HCT116 (cell line): ENCODE results near the gene IGFBP1. TPM values are rescaled to one million over a fixed set of nuclear protein-coding genes. Genes with fewer than 3 reads are reported as not detected.
A peak's percentile ranks its signal among the peaks of the same experiment; 100 is the strongest.

Source experiments
- ATAC-seq: fragments of 200-7000 bp; cut with Tn5 transposase; 2 replicates; pipeline ENCODE4 v1.9.1; 2020; ENCODE audit warnings: mild to moderate bottlenecking, moderate library complexity
- BruUV-seq: library from RNA; stranded (reverse); fragments of 400-500 nt; replicated peaks from 2 replicates; lab custom pipeline; 2021; lab: Mats Ljungman, UMichigan
- CTCF ChIA-PET: fragments of 300-600 bp; sonication (Branson Sonifier 250); formaldehyde crosslinking; loops from one replicate; lab custom pipeline; 2021; ENCODE audit warnings: antibody characterized with exemption; lab: Charles Lee
- POLR2A ChIA-PET: fragments of 300-600, 350-600 bp; sonication (Branson Sonifier 250); formaldehyde crosslinking; loops from one replicate; lab custom pipeline; 2021; ENCODE audit warnings: antibody characterized with exemption; lab: Charles Lee
- RAD21 ChIA-PET, 2 experiments: fragments of 300-600 bp; sonication (Branson Sonifier 250); formaldehyde crosslinking; loops; one replicate each; lab custom pipeline; 2023; ENCODE audit warnings: low total read pairs in 2 of 2; ENCODE audit not compliant: uncharacterized antibody in 2 of 2, unreplicated experiment in 2 of 2, low non-redundant PET in 1 of 2; lab: Charles Lee
- DNase-seq: peaks from one replicate; pipeline ENCODE4 v3.0.0-alpha.2; 2010; ENCODE audit warnings: low read depth, low spot score
- H2AFZ ChIP-seq: fragments of 200-600 bp; shearing (Covaris generic), sonication (generic); 2 replicates; pipeline ENCODE4 v1.6.1; 2017; ENCODE audit warnings: low read depth, mixed run types, mixed read lengths, antibody characterized with exemption, low read length; ENCODE audit not compliant: poor library complexity, severe bottlenecking
- H3K27ac ChIP-seq: 2 replicates; pipeline ENCODE4 v1.5.1; 2012; ENCODE audit warnings: low read depth, low read length
- H3K27me3 ChIP-seq: fragments of 200-600 bp; sonication (generic); 2 replicates; pipeline ENCODE4 v1.6.1; 2016; ENCODE audit warnings: mixed run types, low read length, mixed read lengths; ENCODE audit not compliant: insufficient read depth
- H3K36me3 ChIP-seq, 2 experiments: fragments of 200-500 bp in 1 of 2; fragments of 200-600 bp in 1 of 2; sonication (Bioruptor generic) in 1 of 2; sonication (generic) in 1 of 2; 2 replicates each; pipeline versions ENCODE4 v1.5.1 to v1.6.1; 2014 to 2016; ENCODE audit warnings: low read length in 2 of 2, inconsistent platforms in 1 of 2, mixed read lengths in 1 of 2, mixed run types in 1 of 2; ENCODE audit not compliant: insufficient read depth in 2 of 2, control insufficient read depth in 1 of 2
- H3K4me1 ChIP-seq, 2 experiments: fragments of 200-600 bp in 1 of 2; sonication (generic) in 1 of 2; 2 replicates each; pipeline versions ENCODE4 v1.5.1 to v1.6.1; 2012 to 2017; ENCODE audit warnings: low read length in 2 of 2, inconsistent platforms in 1 of 2, mild to moderate bottlenecking in 1 of 2, mixed read lengths in 1 of 2, mixed run types in 1 of 2, moderate library complexity in 1 of 2; ENCODE audit not compliant: insufficient read depth in 2 of 2, control insufficient read depth in 1 of 2
- H3K4me2 ChIP-seq: fragments of 200-600 bp; sonication (generic); 2 replicates; pipeline ENCODE4 v1.6.1; 2017; ENCODE audit warnings: mixed run types, low read length, mixed read lengths
- H3K4me3 ChIP-seq, 2 experiments: fragments of 200-600 bp in 1 of 2; sonication (generic) in 1 of 2; replicated peaks in 1 of 2; 2 replicates each; pipeline ENCODE4 v1.5.1; 2011 to 2016; ENCODE audit warnings: low read length in 2 of 2, control low read depth in 1 of 2, low read depth in 1 of 2, mild to moderate bottlenecking in 1 of 2, mixed read lengths in 1 of 2, mixed run types in 1 of 2
- H3K79me2 ChIP-seq: fragments of 200-600 bp; sonication (generic); 2 replicates; pipeline ENCODE4 v1.6.1; 2017; ENCODE audit warnings: mild to moderate bottlenecking, mixed run types, low read length, moderate library complexity, mixed read lengths; ENCODE audit not compliant: insufficient read depth
- H3K9ac ChIP-seq: fragments of 200-600 bp; sonication (generic); 2 replicates; pipeline ENCODE4 v1.6.1; 2016; ENCODE audit warnings: low read length, mixed read lengths
- H3K9me2 ChIP-seq: fragments of 200-600 bp; sonication (generic), shearing (Covaris generic); 2 replicates; pipeline ENCODE4 v1.6.1; 2017; ENCODE audit warnings: mixed run types, mild to moderate bottlenecking, moderate library complexity; ENCODE audit not compliant: insufficient read depth
- H3K9me3 ChIP-seq, 2 experiments: fragments of 200-500 bp in 1 of 2; fragments of 200-600 bp in 1 of 2; sonication (Bioruptor generic) in 1 of 2; sonication (generic) in 1 of 2; 2 replicates each; pipeline ENCODE4 v1.6.1; 2014 to 2017; ENCODE audit warnings: low read length in 2 of 2, mixed read lengths in 2 of 2, inconsistent platforms in 1 of 2, low read depth in 1 of 2, mild to moderate bottlenecking in 1 of 2, mixed run types in 1 of 2, moderate library complexity in 1 of 2; ENCODE audit not compliant: control insufficient read depth in 1 of 2, insufficient read depth in 1 of 2
- H4K20me1 ChIP-seq: fragments of 200-600 bp; sonication (generic), shearing (Covaris generic); 2 replicates; pipeline ENCODE4 v1.6.1; 2017; ENCODE audit warnings: mixed run types, mild to moderate bottlenecking, moderate library complexity; ENCODE audit not compliant: insufficient read depth
- EGR1 ChIP-seq: IDR thresholded peaks from 2 replicates; pipeline ENCODE4 v1.6.1; 2012; ENCODE audit warnings: low read depth
- ELF1 ChIP-seq: IDR thresholded peaks from 2 replicates; pipeline ENCODE4 v1.6.1; 2012; ENCODE audit warnings: low read depth, borderline replicate concordance
- FOSL1 ChIP-seq: IDR thresholded peaks from 2 replicates; pipeline ENCODE4 v1.6.1; 2012; ENCODE audit warnings: low read depth
- MAX ChIP-seq: IDR thresholded peaks from 2 replicates; pipeline ENCODE4 v1.6.1; 2012
- POLR2A ChIP-seq: IDR thresholded peaks from 2 replicates; pipeline ENCODE4 v1.7.0; 2011; ENCODE audit warnings: borderline replicate concordance; ENCODE audit not compliant: insufficient read depth, insufficient read length; ENCODE audit errors: extremely low read depth
- RAD21 ChIP-seq: IDR thresholded peaks from 2 replicates; pipeline ENCODE4 v1.6.1; 2012; ENCODE audit warnings: low read depth, mild to moderate bottlenecking
- REST ChIP-seq: IDR thresholded peaks from 2 replicates; pipeline ENCODE4 v1.6.1; 2012; ENCODE audit warnings: low read depth
- SP1 ChIP-seq: IDR thresholded peaks from 2 replicates; pipeline ENCODE4 v1.6.1; 2012; ENCODE audit warnings: low read depth
- YY1 ChIP-seq: IDR thresholded peaks from 2 replicates; pipeline ENCODE4 v1.6.1; 2011; ENCODE audit warnings: low read length, low read depth, moderate library complexity, mild to moderate bottlenecking; ENCODE audit not compliant: insufficient replicate concordance; ENCODE audit errors: extremely low read depth
- ZBTB33 ChIP-seq: IDR thresholded peaks from 2 replicates; pipeline ENCODE4 v1.6.1; 2011; ENCODE audit warnings: mild to moderate bottlenecking, low read length, moderate library complexity; ENCODE audit not compliant: insufficient replicate concordance; ENCODE audit errors: extremely low read depth
- ZNF274 ChIP-seq: fragments of 200-500 bp; sonication (Bioruptor generic); IDR thresholded peaks from 2 replicates; pipeline ENCODE4 v1.6.1; 2014; ENCODE audit warnings: mild to moderate bottlenecking, low read depth, low read length, inconsistent platforms
- intact Hi-C: fragments of 100-400 bp; cut with micrococcal nuclease; formaldehyde crosslinking; loops from 2 replicates; pipeline ENCODE4 v1.10.0; 2022
- total RNA-seq: library from RNA; stranded (reverse); gene quantifications from one replicate; pipeline ENCODE4 v1.2.1, GENCODE V29; 2021; ENCODE audit not compliant: unreplicated experiment

The IGFBP1 gene
- total RNA-seq, 1 experiment from 2014 or later, result 0.20 TPM

GRCh38 chr7:45884136-45884535, 4.2 kb upstream of the IGFBP1 start:
- CTCF ChIA-PET, result no interaction called here
- no peak for DNase-seq
- no peaks in the 10 kb centered on the region for H3K9me3 ChIP-seq
- peaks cover 12 to 16% of the 10 kb centered on the region in 2 experiments for H3K4me1 ChIP-seq
- RAD21 ChIA-PET, result no interaction called here
- no peak overlapping the region for H3K9ac ChIP-seq
- POLR2A ChIA-PET, result no interaction called here
- no peaks in the 10 kb centered on the region for H3K79me2 ChIP-seq
- intact Hi-C loops, result no loop called here
- TF ChIP-seq EGR1 (no peak), SP1 (no peak), ZBTB33 (no peak)
- H2AFZ ChIP-seq, result no peak overlapping the region
- H3K36me3 ChIP-seq, result no peaks in the 10 kb centered on the region
- ATAC-seq, result no peak
- H3K9me2 ChIP-seq, result no peaks in the 10 kb centered on the region
- no peak overlapping the region for H3K4me2 ChIP-seq
- no peaks in the 10 kb centered on the region for H3K27me3 ChIP-seq
- H4K20me1 ChIP-seq, result no peaks in the 10 kb centered on the region
- H3K4me3 ChIP-seq, result no peak overlapping the region
- no TSS peak for BruUV-seq
- no peak overlapping the region for H3K27ac ChIP-seq

- Histone ChIP-seq H3K4me1 (peaks cover 12 to 16% of the 10 kb centered on the region in 2 experiments), H3K9me3 (no peaks in the 10 kb centered on the region), H3K9me2 (no peaks in the 10 kb centered on the region), H4K20me1 (no peaks in the 10 kb centered on the region), H3K36me3 (no peaks in the 10 kb centered on the region), H3K27me3 (no peaks in the 10 kb centered on the region), H3K79me2 (no peaks in the 10 kb centered on the region), H2AFZ (peak overlapping the region; percentile 48), H3K4me3 (peak overlapping the region in 1 of 2 experiments; percentile 16; a peak in 1 of 4 replicates), H3K27ac (no peak overlapping the region; the same call in 1 of the 2 replicates), H3K4me2 (peak overlapping the region; percentile 65), H3K9ac (peak overlapping the region; percentile 0; the same call in 1 of the 2 replicates)
- no TSS peak for BruUV-seq
- intact Hi-C loops, result no loop called here
- DNase-seq (peak; percentile 16), ATAC-seq (peak; percentile 73)
- CTCF ChIA-PET, result no interaction called here
- POLR2A ChIA-PET, result no interaction called here
- RAD21 ChIA-PET, result no interaction called here
- TF ChIP-seq FOSL1 (peak; percentile 20; the same call in 1 of the 2 replicates), ELF1 (no peak), POLR2A (no peak), ZBTB33 (no peak), REST (no peak), YY1 (no peak), ZNF274 (no peak), SP1 (peak; percentile 51; the same call in 1 of the 2 replicates), MAX (no peak; the same call in 1 of the 2 replicates), RAD21 (no peak)
Observed at GRCh38 chr7:45885264-45885882, 2.9 kb upstream of the IGFBP1 start.
